GM19238 (cell line): ENCODE measurements around the gene ACTR3C.

Experiments
- DNase-seq: peaks from one replicate; pipeline ENCODE4 v3.0.0; 2011; ENCODE audit warnings: low spot score; ENCODE audit not compliant: insufficient read length

The ACTR3C gene

DNA sequence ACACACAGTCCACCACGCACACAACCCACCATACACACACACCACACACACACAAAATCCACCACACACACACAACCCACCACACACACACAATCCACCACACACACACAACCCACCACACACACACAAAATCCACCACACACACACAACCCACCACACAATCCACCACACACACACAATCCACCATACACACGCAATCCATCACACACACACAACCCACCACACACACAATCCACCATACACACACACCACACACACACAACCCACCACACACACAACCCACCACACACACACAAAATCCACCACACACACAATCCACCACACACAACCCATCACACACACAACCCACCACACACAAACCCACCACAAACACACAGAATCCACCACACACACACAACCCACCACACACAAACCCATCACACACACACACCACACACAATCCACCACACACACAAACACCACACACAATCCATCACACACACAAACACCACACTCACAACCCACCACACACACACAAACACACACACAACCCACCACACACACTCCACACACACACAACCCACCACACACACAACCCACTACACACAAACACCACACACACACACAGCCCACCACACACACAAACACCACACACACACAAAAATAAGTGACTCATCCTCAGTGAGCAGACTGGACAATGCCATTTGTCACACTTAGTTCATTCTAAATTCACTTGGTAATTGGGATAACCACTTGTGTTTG, 36.4 kb upstream of the ACTR3C start:
- DNase-seq: no peak

DNA sequence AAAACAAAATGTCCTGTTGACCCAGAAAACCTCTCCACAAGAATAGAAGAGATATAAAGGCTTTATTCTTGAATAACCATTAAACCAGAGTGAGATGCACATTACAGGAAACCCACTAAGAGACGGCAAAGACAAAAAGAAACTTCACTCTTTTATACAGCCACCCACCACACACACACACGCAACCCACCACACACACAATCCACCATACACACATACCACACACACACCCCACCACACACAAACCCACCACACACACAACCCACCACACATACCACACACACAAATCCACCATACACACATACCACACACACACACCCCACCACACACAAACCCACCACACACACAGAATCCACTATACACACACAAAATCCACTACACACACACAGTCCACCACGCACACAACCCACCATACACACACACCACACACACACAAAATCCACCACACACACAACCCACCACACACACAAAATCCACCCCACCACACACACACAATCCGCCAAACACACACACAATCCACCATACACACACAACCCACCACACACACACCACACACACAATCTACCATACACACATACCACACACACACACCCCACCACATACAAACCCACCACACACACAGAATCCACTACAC, 35.8 kb upstream of the ACTR3C start:
- no peak for DNase-seq

GRCh38 chr7:150358433-150358832, 35.1 kb upstream of the ACTR3C start:
- no peak for DNase-seq

DNA sequence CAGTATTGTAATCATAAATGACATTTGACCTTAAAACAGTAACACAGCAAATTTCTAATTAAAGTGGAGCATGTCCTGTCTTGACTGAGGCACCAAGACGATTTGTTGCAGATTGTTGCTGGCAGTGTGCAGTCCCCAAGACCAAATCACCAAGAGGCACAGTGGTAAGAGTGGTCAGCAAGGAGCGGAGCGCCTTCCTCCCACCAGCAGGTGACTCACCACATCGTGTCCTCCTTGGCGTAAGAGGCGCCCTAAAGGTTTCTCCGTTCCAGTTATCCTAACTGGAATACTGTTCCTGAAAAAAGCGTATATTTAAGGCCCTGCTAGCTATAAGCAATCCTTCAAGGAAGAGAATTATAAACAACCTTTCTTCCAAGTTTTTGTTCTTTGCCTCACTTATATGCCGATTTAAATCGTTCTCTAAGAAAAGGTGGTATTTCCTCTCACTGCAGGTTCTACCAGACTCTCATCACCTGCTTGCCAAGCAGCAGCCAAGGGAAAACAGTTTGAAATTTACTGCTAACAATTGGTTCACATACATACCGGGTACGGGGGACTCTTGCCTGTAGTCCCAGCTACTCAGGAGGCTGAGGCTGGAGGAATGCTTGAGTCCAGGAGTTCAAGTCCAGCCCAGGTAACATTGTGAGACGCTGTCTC, 34.6 kb upstream of the ACTR3C start:
- DNase-seq: no peak

- DNase-seq: no peak
Observed at GRCh38 chr7:150357270-150357669, 33.9 kb upstream of the ACTR3C start.

DNA sequence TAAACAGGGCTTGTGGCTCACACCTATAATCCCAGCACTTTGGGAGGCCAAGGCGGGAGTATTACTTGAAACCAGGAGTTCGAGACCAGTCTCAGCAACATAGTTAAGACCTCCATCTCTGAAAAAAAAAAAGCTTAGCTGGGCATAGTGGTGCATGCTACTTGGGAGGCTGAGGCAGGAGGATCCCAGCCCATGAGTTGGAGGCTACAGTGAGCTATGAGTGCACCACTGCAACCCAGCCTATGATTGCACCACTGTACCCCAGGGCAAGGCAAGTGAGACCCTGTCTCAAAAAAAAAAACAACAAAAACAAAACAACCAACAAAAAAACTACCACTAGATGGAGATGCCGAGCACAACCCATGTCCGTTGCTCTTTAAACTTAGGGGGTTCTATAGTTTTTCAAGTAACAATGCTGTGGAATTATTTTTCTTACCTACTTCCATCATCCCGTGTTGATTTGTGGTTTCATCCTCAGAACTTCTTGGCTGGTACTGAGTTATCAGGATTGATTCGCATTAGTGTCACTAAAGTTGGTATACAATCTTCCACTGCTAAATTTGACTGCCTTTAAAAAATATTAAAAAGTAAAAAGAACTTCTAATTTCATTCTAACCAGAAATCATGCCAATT, 33.0 kb upstream of the ACTR3C start:
- DNase-seq: no peak

- DNase-seq: no peak
Observed at GRCh38 chr7:150355666-150356059, 32.3 kb upstream of the ACTR3C start.

- DNase-seq: no peak
Observed at GRCh38 chr7:150351587-150352194, 28.3 kb upstream of the ACTR3C start.

DNA sequence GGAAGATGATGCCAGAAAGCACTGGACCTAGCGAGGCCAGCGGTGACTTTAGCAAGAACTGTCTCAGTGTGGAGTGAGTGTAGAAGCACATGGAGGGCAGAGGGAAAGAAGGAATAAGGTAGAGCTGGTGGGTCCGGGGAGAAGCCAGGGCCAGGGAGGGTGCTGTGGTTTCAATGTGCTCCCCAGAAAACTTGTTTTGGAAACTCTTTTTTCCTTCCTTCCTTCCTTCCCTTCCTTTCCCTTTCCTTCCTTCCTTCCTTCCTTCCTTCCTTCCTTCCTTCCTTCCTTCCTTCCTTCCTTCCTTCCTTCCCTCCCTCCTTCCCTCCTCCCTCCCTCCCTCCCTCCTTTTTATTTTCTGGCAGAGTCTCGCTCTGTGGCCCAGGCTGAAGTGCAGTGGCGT, 23.6 kb upstream of the ACTR3C start:
- DNase-seq: no peak

DNA sequence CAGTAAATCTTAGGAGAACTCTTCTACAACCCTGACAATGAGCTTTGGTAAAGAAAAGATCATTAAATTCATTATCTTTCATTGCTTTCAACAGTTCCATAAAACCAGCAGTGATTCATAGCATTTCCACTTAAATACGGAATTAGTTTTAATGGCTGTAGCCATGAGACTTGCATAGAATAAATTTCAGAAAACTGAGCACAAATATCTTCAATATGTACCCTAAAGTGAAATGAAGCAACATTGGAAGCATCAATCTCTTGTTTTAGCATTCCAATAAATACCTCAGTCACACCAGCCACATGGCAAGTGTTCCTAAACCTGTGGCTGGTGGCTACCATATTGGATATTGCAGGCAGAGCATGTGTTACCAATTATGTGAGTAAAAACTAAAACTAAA, 21.7 kb upstream of the ACTR3C start:
- no peak for DNase-seq

DNA sequence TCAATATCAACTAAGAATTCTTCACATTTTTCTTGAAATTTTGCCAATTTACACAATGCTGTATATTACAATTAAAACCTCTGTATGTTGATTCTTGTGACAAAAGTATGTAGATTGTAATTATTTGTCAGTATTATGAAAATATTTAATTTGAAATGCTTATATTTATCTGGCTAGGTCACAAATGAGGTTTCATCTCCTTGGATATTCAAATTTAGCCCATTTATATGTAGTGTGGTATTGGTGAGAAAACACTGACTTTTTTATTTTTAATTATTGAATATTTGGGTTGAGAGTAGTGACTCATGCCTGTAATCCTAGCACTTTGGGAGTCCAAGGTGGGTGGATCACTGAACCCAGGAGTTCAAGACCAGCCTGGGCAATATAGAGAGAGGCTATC, 21.0 kb upstream of the ACTR3C start:
- no peak for DNase-seq

DNA sequence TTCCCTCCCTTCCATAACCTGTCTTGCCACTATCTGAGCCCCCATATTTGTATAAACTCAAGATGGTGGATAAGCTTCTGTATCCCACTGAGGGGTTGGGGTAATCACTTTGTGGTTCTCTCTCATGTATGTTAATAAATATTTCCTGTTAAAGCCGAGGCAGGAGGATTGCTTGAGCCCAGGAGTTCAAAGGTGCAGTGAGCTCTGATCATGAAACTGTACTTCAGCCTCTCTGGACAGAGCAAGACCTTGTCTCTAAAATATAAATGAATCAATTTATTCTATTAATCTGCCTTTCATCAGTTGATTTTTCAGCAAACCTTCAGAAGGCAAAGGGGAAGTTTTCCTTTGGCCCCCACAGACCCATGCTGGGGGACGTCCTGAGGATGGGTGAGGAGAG, 19.9 kb upstream of the ACTR3C start:
- DNase-seq: no peak

- no peak for DNase-seq
Observed at GRCh38 chr7:150342121-150342408, 18.7 kb upstream of the ACTR3C start.

- DNase-seq: no peak
Observed at GRCh38 chr7:150341263-150342120, 18.1 kb upstream of the ACTR3C start, which contains the start of gene RARRES2. RARRES2 (minus strand) TSS chr7:150341629; CDS start chr7:150340609, 1,020 bp downstream.

DNA sequence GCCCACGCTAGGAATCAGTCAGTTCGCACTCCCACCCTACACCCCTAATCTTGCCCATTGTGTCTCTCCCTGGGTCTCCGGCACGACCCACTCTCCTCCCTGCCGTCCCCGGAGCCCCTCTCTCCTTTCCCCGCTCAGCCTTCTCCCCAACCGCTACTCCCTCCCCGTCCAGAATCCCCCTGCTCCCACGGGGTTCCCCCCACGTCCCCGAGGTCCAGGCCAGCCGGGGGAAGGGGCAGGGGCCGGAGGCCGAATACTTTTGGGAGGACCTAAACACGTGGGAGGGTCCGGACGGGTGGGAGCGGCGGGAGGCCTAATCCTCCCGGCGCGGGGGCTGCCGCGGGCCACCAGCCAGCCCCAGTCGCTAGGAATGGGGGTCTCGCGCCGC, 17.5 kb upstream of the ACTR3C start:
- no peak for DNase-seq

DNA sequence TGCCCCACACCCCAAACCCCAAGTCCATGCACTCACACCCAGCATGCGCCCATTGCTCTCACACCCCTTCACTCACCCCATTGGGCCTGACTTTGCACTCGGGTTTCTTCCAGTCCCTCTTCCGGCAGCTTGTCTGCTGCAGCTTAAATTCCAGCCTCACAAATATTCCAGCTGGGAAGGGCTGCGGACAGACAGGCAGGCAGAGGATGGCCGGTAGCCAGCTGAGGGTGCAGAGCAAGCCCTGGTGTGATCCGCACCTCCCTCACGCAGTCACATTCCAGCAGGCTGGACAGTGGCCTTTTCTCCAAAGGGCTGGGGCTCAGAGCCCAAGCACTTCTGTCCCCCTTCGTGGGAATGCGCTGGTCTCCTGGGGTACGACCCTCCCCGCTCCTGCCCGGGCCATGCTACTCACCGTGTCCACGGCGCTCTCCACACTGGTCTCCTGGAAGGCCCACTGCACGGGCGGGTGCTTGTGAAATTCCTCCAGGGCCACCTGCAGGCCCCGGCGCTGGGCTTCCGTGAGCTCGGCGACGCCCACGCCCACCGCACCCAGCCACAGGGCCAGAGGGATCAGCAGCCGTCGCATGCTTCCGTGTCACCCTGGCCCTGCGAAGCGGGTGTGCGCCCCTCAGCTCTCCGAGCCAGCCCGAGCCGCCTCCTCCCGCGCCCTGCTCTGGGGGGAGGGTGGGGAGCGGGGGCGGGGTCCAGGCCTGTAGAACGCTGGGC, 16.8 kb upstream of the ACTR3C start:
- DNase-seq: no peak

DNA sequence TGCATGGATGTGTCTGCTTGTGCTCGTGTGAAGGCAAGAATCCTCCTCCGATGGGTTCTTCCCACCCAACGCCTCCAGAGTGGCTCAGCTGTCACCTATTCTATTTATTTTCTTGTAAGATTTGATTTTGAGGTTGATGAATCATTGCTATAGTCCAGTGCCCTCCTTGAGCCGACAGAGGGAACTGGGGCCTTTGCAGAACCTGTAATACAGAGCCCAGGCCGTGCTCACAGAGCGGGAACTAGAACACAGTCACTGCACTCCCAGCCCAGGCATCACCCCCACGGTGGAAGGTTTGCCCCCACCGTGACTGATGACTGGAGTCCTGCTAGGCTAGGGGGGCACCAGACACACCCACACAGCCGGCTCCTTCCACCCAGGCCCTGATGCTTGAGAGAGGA, 16.1 kb upstream of the ACTR3C start:
- DNase-seq: no peak

DNA sequence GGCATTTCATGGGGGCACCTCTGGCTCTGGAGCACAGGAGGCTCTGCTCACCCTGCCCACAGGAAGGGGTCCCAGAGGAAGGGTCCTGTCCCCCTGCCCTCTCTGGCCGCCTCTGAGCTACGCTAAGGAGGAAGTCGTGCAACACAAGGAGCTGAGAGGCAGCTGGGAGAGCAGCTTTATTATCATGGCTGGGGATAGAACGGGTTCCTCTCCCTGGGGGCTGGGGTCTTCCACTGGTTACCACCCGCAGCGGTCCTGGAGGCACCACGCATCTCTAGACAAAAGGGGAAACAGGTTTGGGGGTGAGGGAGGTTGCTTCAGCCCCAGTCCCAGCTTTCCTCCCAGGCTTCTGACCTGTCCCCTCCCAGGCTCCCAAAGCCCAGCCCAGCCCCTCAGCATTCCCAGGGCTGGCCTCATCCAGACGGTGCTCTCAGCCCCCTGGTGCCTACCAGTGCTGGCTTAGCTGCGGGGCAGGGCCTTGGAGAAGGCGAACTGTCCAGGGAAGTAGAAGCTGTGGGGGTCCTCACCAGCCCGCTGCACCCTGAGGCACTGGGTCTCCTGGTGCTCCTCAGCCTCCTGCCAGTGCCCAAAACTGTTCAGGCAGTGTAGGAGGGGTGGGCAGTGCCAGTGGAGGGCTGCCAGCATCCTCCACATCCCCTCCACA, 15.0 kb upstream of the ACTR3C start:
- DNase-seq: no peak

DNA sequence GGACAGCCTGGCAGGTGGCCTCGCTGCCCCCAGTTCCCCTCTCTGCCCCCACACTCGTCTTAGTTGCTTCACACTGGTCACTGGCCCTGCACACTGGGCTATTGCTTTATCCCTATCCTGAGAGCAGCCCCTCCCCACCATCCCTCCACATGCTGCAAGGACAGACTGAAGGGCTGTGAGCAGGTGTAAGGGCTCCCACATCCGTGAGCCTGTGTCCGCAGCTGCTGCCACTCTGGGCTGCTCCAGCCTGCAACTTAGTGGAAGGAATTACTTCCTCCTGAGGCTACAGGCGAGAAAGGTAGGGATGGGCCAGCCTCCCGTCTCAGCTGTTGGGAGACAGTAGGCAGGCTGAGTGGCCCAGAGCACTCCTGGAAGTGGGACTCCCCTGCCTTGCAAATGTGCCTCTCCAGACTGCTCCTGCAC, 14.3 kb upstream of the ACTR3C start:
- no peak for DNase-seq

- DNase-seq: no peak
Observed at GRCh38 chr7:150337179-150337578, 13.8 kb upstream of the ACTR3C start.
